GM19023 (cell line): Measurements from ENCODE around the gene NCKAP5.

ENCODE experiments used
- ATAC-seq: cut with Tn5 transposase; IDR thresholded peaks from one replicate; pipeline ENCODE4 v1.9.1; 2021; ENCODE audit warnings: mild to moderate bottlenecking, moderate library complexity; ENCODE audit not compliant: unreplicated experiment

The NCKAP5 gene

DNA sequence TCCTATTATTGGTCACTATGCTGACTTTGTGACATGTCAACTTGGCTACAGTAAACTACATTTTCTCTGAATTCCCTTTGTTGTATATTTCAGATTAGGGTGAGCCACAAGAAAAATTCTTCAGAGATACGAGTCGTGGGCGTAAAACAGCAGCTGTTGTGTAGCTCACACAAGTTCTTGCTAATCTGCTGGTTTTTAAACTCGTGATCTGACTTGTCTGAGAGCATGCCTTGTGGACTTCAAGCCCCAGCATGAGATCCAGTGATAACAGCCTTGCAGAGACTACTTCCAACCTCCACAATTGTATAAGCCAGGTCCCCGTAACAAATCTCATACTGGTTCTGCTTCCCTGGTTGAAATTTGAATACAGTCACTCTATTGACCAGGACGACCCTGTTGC, 638.5 kb downstream of the NCKAP5 start:
- no peak for ATAC-seq

DNA sequence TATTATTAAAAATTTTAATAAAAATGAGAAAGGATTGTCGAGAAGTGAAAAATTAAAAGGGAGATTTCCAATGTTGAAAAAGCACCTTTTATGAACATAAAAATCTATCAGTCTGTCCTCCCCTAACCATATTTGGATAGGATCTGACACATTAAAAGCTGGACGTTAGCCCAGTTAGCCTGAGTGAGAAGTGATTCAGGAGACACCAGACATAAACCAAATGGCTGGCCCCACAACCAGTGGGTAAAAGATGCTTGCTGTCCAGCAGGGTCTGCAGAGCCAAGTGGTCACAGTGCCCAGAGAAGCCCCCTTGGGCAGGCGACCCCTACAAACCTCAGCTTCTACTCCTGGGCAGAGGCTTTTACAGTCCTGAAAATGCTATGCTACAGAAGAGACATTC, 644.5 kb downstream of the NCKAP5 start:
- ATAC-seq, result no peak

DNA sequence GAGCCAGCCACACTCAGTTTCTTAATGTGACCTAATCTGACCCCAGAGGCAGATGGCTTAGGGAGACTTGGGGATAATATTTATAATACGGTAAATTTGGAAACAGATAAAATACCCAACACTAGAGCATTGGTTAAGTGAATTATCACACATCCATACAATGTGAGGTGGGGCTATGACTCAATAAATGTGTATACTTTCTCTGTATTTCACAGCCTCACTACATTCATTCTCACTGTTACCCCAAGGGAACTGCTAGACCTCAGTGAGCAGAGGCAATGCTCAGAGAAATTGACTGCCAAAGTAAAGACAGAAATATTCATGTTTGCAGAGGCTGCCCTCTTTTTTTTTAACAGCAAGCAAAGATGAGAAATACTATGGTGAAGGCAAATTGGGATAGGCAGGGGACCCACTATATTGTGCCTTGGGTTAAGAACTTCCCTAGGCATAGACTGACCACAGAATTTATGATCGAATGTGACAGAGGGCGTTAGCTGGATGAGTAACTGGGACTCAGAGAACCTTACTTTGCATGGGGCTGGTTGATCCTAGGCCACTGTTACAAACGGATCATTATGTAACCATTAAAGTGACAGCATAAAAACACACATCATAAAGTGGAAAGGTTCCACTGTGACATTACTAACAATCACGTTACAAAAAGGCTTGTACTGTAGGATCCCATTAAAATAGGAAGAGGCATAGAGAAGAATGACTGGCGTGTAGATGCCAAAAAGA, 652.3 kb downstream of the NCKAP5 start:
- peak; percentile 73 for ATAC-seq

DNA sequence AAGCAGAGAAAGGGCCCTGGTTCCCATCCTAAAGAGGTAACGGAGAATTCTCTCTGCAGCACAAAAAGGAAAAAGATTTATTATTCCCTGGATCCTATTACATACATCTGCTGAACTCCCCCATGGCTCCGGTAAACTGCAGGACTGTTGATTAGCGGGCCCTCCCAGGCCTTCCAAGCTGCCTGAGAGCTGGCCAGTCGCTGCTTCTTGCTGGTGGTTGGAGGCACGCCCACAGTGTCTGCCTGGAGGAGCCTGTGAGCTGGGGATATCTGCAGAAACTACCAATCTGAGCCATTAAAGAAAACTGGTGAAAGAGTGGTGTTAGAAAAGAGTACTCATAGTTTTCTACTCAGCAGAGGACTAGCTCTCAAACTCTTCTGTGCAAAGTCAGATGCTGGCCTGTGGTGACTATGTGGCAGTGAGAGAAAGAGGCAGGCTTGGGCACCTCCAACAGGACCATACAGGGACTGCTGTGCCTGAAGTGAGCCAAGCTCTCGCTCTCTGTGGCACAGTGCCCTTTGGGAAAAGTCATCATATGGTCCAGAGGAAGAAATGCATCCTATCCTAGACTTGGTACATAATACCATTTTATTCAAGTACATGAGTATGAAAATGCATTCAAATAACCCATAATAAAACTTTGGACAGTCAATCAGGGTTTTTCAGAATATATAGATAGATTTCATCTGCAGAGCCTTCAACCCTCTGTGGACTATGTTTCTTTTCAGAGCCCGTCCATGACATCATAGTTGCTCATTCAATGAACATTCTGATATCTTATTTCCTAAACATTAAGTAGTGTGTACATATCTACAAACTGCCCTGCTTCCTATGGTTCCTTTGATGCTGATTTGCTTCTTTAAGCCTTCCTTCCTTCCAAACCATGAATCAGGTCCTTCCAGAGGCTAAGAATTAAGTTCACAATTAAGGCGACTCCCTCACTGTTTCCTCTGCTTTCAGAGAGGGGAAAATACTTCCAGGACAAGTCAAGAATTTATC, 656.2 kb downstream of the NCKAP5 start:
- ATAC-seq, result no peak

DNA sequence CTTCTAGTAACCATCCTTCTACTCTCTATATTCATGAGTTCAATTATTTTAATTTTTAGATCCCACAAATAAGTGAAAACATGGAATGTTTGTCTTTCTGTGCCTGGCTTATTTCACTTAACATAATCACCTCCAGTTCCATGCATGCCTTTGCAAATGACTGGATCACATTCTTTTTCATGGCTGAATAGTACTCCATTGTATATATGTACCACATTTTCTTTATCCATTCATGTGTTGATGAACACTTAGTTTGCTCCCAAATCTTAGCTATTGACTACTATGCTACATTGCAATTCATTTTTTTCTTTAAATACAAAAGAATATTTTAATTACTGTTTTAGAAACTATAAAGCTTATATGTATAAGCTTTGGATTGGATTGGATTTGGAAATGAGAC, 657.8 kb downstream of the NCKAP5 start:
- ATAC-seq, result no peak

DNA sequence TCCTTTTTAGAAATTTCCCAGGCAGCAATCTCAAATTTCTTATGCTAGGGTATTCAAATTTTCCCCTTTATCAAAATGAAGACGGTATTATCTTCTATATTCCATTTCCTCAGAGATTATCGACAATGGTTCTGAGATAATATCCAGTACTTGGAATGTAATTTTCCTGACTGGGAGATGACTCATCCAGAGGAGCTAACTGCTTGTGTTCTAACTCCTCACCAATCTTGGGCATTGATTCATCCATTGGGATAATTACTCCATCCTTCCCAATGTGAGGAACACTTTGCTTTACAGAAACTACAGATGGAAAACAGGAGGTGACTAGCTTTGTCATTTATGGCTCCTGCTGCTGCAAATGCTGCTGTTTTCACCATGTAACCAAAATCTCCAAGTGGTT, 658.8 kb downstream of the NCKAP5 start:
- ATAC-seq, result no peak

DNA sequence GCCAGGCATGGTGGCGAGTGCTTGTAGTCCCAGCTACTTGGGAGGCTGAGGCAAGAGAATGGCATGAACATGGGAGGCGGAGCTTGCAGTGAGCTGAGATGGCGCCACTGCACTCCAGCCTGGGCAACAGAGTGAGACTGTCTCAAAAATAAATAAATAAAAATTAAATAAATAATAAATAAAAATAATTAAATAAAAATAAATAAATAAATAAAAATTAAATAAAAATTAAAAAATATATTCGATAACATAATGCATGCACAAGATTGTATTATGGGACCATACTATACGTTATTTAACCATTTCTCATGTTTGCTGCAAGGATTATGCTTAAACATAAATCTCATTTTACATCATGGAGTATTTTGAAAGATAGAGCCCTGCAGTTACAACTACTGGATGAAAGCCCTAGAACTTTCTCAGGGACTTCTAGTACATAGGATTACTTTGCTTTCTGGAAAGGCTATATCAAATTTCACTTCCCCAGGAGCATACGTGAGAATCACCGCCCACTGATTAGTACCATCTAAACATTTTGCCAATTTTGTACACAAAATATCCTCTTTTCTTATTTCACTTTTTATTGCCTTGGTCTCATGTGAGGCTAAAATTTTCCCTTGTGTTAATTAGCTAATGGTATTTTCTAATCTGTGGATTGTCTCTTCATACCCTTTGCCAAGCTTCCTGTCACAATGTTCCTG, 664.0 kb downstream of the NCKAP5 start:
- ATAC-seq, result no peak

DNA sequence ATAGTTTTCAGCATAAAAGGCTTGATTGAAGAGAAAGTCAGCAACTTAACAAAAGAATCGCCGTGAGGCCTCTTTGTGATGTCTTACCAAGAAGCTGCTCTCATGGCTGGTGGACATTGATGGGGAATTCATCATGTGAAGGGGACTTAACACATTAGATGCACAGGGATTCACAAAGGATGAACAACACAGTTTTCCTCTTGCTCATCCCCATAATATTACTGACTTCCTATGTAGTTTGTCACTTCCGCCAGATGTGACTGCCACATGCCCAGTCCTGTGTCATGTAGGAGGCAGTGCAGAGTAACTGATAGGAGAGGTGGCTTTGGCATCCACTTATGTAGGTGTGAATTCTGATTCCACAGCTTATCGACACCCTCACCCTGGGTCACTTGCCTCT, 665.6 kb downstream of the NCKAP5 start:
- no peak for ATAC-seq

DNA sequence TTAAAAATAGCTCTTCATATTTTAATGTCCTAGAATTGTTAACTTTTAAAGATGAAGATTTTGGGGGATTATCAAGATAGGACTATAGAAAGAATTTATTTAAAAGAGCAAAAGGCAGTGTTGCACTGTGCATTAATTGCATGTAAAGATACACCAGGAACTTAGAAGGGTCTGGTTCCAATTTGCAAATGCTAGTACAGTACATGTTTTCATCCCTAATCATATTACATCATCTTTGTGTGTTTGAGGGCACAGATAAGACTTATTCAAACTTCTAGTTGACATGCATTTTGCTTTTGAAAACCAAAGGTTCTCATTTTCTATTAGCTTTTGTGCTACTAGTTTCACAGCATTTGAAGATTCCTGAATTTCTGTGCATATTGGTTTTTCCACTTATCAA, 666.6 kb downstream of the NCKAP5 start:
- ATAC-seq, result no peak

DNA sequence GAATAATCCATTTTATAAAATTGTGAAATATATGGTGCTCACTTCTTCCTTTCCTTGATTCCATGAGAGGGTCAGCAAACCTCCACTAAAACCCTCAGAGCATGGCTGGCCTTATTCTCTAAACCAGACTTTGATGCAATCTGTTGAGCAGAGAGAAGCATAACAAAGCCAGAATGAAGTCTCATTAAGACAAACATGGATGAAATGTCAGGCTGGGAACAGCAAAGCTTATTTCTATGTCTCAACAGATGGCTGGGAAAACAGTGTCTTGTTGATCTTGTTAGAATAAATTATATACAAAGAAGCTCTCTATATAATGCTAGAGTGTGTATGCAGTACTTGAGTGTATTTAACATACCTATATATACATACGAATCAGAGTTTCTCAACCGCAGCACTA, 671.2 kb downstream of the NCKAP5 start:
- ATAC-seq, result no peak

DNA sequence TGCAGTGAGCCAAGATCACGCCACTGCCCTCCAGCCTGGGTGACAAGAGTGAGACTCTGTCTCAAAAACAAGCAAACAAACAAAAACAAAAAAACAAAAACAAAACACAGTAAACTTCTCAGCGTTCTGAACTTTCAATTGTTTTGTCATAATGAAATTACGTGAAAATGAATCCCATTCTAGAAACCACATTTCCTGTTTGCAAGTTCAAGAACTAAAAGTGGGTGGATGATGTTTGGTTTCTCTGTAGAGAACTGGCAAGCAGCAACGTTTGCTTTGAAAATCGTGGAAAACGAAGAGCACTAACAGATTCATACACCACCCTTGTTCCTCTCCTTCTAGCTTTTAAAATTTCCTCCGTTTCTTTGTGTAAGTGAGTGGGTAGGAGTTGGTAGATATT, 672.2 kb downstream of the NCKAP5 start:
- no peak for ATAC-seq

DNA sequence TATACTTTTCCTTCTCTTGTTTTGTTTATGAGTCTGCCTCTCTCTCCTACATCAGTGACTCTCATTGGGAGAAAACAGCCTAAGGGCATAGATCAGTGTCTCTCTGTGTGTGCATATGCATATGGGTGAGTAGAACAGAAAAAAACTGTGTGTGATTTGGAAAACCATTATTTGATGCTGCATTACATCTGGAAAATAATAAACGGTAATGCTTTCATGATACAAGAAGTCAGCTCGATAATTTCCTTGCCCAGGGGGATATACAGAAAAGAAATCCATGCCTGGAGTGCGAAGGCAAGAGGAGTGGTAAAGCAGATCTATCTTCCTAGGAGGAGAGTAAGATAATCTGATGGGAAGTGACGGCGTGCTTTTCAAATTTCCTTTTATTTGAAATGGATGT, 676.8 kb downstream of the NCKAP5 start:
- no peak for ATAC-seq

DNA sequence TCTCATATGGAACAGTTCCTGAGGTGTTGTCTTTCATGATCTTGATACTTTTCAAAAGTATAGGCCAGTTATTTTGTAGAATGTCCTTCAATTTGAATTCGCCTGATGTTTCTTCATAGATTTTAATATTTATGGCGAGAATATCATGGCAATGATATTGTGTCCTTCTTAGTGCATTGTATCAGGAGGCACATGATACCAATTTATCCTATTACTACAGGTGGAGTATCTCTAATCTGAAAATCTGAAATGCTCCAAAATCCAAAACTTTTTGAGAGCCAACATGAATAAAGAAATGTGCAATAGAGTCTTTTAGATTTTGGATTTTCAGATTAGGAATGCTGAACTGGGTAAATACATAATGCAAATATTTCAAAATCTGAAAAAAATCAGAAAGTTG, 681.7 kb downstream of the NCKAP5 start:
- ATAC-seq, result no peak

DNA sequence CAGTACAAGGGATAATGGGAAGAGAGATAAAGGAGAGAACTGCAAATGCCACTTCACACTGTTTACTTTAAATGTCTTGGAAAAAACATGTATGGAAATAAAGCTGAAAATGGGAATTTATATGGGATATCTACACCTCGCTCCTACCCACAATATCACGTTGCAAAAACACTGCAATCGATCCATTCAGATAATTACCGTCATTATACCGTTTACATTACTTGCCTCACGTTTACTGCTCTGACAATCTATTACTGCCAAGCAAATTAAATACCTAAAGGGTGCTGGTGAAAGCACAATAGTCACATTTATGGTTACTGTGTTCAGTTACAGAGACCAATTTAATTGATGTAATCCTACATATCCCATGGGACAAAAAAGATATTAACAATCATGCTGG, 683.6 kb downstream of the NCKAP5 start:
- ATAC-seq, result no peak

DNA sequence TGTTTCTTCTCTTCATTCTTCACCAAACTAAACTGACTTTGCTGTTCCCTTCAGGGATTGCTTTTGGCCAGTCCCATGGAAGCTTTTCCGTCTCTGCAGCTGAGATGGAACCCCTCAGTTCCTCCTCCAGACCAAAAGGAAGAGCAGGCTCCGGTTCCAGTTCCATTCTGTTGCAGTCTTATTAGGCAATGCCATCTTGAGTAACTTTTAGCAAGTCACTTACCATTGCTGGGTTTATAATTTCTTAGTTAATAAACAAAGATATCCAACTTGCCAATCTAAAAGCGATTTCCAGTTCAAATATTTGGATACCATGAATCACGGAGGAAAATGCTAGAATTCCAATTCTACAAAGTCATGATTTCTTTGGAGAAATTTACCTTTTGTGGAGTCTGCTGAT, 684.0 kb downstream of the NCKAP5 start:
- ATAC-seq, result no peak

DNA sequence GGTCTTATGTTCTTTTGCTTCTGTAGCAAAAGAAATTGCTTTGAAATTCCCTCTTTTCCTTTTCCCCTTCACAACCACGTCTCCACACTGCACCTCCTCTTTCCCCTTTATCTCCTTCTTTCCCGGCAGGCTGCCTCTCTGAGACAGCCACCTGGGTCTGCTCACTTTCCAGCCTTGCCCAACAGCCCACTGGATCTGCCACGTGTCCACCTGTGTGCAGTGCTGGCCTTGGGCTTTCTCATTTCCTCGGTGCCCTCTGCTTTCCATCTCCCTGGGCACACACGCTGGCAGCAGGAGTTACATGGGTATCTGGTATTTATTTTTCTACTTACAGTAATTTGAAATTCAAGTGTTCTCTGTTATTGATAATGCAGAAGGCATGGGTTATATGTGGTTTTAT, 684.8 kb downstream of the NCKAP5 start:
- ATAC-seq, result no peak

DNA sequence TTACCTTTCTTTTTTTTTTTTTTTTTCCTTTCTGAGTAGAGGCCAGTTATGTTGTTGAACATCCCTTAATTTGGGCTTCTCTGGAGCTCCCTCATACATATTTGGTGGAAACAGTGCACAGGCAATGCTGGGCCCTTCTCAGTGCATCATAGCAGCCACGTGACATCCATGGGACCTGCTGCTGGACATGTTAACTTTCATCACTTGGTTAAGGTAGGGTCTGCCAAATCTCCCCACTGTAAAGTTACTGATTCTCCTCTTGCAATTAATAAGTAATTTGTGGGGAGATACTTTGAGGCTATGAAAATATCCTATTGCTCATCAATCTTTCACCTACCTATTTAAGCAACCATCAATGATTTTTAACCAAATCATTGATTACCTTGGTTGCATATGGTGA, 686.7 kb downstream of the NCKAP5 start:
- no peak for ATAC-seq

DNA sequence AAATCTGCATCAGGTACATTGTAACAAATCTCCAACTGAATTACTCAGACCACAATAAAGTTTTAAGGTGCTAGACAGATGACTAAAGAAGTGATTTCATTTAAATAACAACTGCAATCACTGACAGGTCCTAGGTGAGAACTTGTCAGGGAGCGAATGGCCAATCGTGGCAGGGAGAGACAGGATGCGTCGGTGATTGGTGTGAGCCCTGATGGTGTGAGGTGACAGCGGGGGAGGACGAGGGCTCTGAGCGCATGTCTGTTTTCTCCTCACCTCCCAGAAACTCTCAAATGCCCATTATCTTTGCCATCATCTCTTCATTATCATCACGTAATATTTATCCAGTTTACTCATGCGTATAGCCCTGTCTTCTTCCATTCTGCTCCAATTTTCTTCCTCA, 690.3 kb downstream of the NCKAP5 start:
- no peak for ATAC-seq

DNA sequence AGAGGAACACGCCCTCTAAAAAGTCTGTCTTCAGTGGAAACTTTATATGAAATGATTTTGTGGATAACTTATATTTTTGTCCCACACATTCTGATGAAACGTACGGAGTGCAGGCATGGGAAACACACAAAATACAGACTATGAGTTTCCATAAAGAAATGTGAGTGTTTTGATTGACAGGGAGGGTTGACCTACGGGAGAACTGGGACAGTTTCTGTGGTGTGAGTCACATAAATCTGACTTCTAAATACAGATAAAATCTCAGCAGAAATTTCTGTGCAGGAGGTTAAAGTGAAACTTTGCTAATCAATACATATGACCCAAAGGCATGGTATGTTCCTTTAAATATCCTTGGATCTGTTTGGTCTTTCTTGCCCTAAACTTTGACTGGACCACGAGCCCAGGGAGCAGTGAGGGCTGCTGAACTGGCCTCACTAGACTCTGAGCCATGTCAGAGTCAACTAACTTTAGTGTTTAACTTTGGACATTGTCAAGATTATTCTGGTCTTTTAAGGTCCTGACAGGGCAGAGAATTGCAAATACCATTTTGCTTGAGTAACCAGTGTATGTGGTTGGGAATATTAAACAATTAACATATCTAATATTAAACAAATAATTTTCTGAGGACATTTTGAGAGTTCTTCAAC, 691.4 kb downstream of the NCKAP5 start:
- ATAC-seq, result no peak

DNA sequence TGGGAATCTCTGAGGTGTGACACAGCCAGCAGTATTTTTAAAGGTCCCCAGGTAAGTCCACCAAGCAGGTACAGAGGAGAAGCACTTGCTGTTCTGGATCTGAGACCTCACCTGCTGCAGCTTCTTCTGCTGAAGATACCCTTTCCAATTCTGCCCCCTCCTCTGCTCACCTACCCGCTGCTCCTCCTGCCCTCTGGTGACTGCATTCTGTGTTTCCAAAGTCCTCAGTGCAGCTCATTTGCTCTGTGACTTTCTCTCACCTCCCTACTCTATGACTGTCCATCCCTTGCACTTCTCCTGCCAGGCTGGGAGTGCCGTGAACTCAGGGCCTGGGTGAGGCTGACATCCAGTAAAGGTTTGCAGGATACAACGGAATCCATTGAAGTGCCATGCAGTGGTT, 693.1 kb downstream of the NCKAP5 start:
- no peak for ATAC-seq

DNA sequence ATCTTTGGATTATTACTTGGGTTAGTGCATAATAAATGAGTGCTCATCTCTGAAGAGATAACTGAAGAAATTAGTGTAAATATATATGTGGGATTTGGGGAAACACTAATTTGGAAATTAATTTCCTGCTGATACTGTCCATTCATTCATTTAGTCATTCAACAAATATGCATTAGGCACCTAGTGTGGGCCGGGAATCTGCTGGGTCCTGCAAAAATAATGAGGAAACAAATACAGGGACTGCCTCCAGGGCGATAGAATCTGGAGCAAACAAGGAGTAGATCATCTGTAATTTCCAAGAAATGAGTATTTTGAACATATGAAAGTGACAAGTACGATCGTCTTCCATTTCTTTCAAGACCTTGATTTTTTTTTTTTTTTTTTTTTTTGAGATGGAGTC, 694.5 kb downstream of the NCKAP5 start:
- no peak for ATAC-seq
